SH-SY5Y (cell line): ENCODE results near the gene PSMA7.

Experiments used
- GATA2 ChIP-seq: IDR thresholded peaks from 2 replicates; pipeline ENCODE4 v1.6.1; 2011; ENCODE audit warnings: mild to moderate bottlenecking, low read depth, low read length
- GATA3 ChIP-seq: IDR thresholded peaks from 2 replicates; pipeline ENCODE4 v1.6.1; 2011; ENCODE audit warnings: low read depth, mild to moderate bottlenecking, low read length, moderate library complexity

- TF ChIP-seq GATA3 (no peak), GATA2 (no peak)
Observed at GRCh38 chr20:62170536-62170935, 27.3 kb upstream of the PSMA7 start.
